ENCODE measurements around the gene SPINDOC. TPM values are rescaled to one million over a fixed set of nuclear protein-coding genes. Genes with fewer than 3 reads are reported as not detected.

SPINDOC gene
- polyA plus RNA-seq, 1 experiment: 24.4 TPM

- DNase-seq (ENCODE audit: low read depth): no peak
- CTCF ChIA-PET: interaction anchor here (1.0 to 2.6 kb wide), 4 partner anchors 9 to 99 kb away, joined by 3 to 10 read pairs (median 5); no protein-coding TSS in a partner anchor
- TF ChIP-seq CTCF (IDR thresholded peaks at IDR 0.05; ENCODE audit: insufficient read depth, low read depth, low read length): no peak
- POLR2A ChIA-PET: no interaction called here
- Histone ChIP-seq H3K4me3 (ENCODE audit: low read depth, low read length) (no peak overlapping the region), H3K36me3 (ENCODE audit: control insufficient read depth, insufficient read depth, low read length) (peaks cover 8% of the 10 kb centered on the region), H3K27me3 (ENCODE audit: control insufficient read depth, insufficient read depth, low read length) (no peaks in the 10 kb centered on the region)
Observed at GRCh38 chr11:63846897-63847296, 33.6 kb downstream of the SPINDOC start.

- DNase-seq (ENCODE audit: low read depth): no peak
- Histone ChIP-seq H3K27me3 (ENCODE audit: control insufficient read depth, insufficient read depth, low read length) (no peaks in the 10 kb centered on the region), H3K36me3 (ENCODE audit: control insufficient read depth, insufficient read depth, low read length) (peaks cover 8% of the 10 kb centered on the region), H3K4me3 (ENCODE audit: low read depth, low read length) (no peak overlapping the region)
- ChIA-PET POLR2A (no interaction called here), CTCF (interaction anchor here (1.0 to 2.6 kb wide), 3 partner anchors 10 to 98 kb away, joined by 3 to 10 read pairs (median 7); no protein-coding TSS in a partner anchor)
- no peak for TF ChIP-seq CTCF (IDR thresholded peaks at IDR 0.05; ENCODE audit: insufficient read depth, low read depth, low read length)
Observed at GRCh38 chr11:63847363-63847762, 34.1 kb downstream of the SPINDOC start.

GRCh38 chr11:63849691-63850090 is 36.4 kb downstream of the SPINDOC start:
- ChIA-PET CTCF (interaction anchor here (0.9 to 1.1 kb wide), 2 partner anchors 96 to 108 kb away, joined by 3 read pairs; no protein-coding TSS in a partner anchor), POLR2A (no interaction called here)
- TF ChIP-seq CTCF (IDR thresholded peaks at IDR 0.05; ENCODE audit: insufficient read depth, low read depth, low read length): no peak
- Histone ChIP-seq H3K36me3 (ENCODE audit: control insufficient read depth, insufficient read depth, low read length) (peaks cover 2% of the 10 kb centered on the region), H3K27me3 (ENCODE audit: control insufficient read depth, insufficient read depth, low read length) (no peaks in the 10 kb centered on the region), H3K4me3 (ENCODE audit: low read depth, low read length) (no peak overlapping the region)
- no peak for DNase-seq (ENCODE audit: low read depth)

GRCh38 chr11:63850920-63851319 is 37.7 kb downstream of the SPINDOC start:
- Histone ChIP-seq H3K4me3 (ENCODE audit: low read depth, low read length) (no peak overlapping the region), H3K36me3 (ENCODE audit: control insufficient read depth, insufficient read depth, low read length) (peaks cover 2% of the 10 kb centered on the region), H3K27me3 (ENCODE audit: control insufficient read depth, insufficient read depth, low read length) (no peaks in the 10 kb centered on the region)
- no peak for DNase-seq (ENCODE audit: low read depth)
- no peak for TF ChIP-seq CTCF (IDR thresholded peaks at IDR 0.05; ENCODE audit: insufficient read depth, low read depth, low read length)
- ChIA-PET POLR2A (interaction anchor here (0.8 kb wide), 1 partner anchor 12 kb away, joined by 4 read pairs; no protein-coding TSS in a partner anchor), CTCF (interaction anchor here (1.2 to 1.4 kb wide), 2 partner anchors 10 to 12 kb away, joined by 3 to 6 read pairs; no protein-coding TSS in a partner anchor)

GRCh38 chr11:63851364-63851763 is 38.1 kb downstream of the SPINDOC start:
- Histone ChIP-seq H3K36me3 (ENCODE audit: control insufficient read depth, insufficient read depth, low read length) (peaks cover 2% of the 10 kb centered on the region), H3K4me3 (ENCODE audit: low read depth, low read length) (no peak overlapping the region), H3K27me3 (ENCODE audit: control insufficient read depth, insufficient read depth, low read length) (no peaks in the 10 kb centered on the region)
- no peak for DNase-seq (ENCODE audit: low read depth)
- ChIA-PET CTCF (interaction anchor here (1.2 to 1.4 kb wide), 2 partner anchors 10 to 12 kb away, joined by 3 to 6 read pairs; no protein-coding TSS in a partner anchor), POLR2A (interaction anchor here (0.7 to 0.8 kb wide), 2 partner anchors 13 kb away, joined by 4 to 5 read pairs; no protein-coding TSS in a partner anchor)
- TF ChIP-seq CTCF (IDR thresholded peaks at IDR 0.05; ENCODE audit: insufficient read depth, low read depth, low read length): no peak
